NT2/D1 (cell line): ENCODE data around the gene ASPG.

Experiments used
- DNase-seq: peaks from one replicate; pipeline ENCODE4 v3.0.0-alpha.2; 2011; ENCODE audit warnings: low read depth, low spot score
- H3K27me3 ChIP-seq: 2 replicates; pipeline ENCODE4 v1.6.0; 2011; ENCODE audit warnings: mild to moderate bottlenecking; ENCODE audit not compliant: insufficient read length, insufficient read depth
- H3K36me3 ChIP-seq: 2 replicates; pipeline ENCODE4 v1.6.1; 2011; ENCODE audit warnings: mild to moderate bottlenecking, low read length, mixed read lengths; ENCODE audit not compliant: insufficient read depth, insufficient read length
- H3K4me1 ChIP-seq: 2 replicates; pipeline ENCODE4 v1.5.1; 2011; ENCODE audit not compliant: insufficient read depth, insufficient read length
- H3K4me3 ChIP-seq: 2 replicates; pipeline ENCODE4 v1.5.1; 2011; ENCODE audit warnings: low read depth; ENCODE audit not compliant: insufficient read length
- H3K9ac ChIP-seq: 2 replicates; pipeline ENCODE4 v1.6.0; 2011; ENCODE audit warnings: low read depth; ENCODE audit not compliant: insufficient read length
- H3K9me3 ChIP-seq: 2 replicates; pipeline ENCODE4 v1.5.1; 2011; ENCODE audit warnings: mild to moderate bottlenecking, low read length; ENCODE audit not compliant: insufficient read depth
- SUZ12 ChIP-seq: IDR thresholded peaks from 2 replicates; pipeline ENCODE4 v1.6.1; 2011; ENCODE audit not compliant: insufficient read length, insufficient read depth; ENCODE audit errors: extremely low read depth
- YY1 ChIP-seq: IDR thresholded peaks from 2 replicates; pipeline ENCODE4 v1.6.1; 2011; ENCODE audit not compliant: insufficient read length, insufficient read depth
- ZNF274 ChIP-seq: IDR thresholded peaks from 2 replicates; pipeline ENCODE4 v1.6.1; 2011; ENCODE audit warnings: mild to moderate bottlenecking, low read depth, low read length

Gene ASPG

GRCh38 chr14:104138098-104138717 is 52.7 kb downstream of the ASPG start, which contains the start of gene KIF26A:
KIF26A (plus strand) TSS chr14:104138587; CDS start chr14:104138723, 136 bp downstream.
- Histone ChIP-seq H3K9ac (peak within 1 kb of the TSS; percentile 89), H3K36me3 (peaks cover 6% of the 10 kb centered on the region), H3K9me3 (no peaks in the 10 kb centered on the region), H3K4me3 (peak within 1 kb of the TSS; percentile 73), H3K27me3 (peaks cover 25% of the 10 kb centered on the region), H3K4me1 (peaks cover 18% of the 10 kb centered on the region)
- TF ChIP-seq SUZ12: no peak
- no peak for TF ChIP-seq ZNF274
- no peak for TF ChIP-seq YY1
- DNase-seq: peak; percentile 39

- no peaks in the 10 kb centered on the region for H3K9me3 ChIP-seq
- H3K4me1 ChIP-seq: peaks cover 20% of the 10 kb centered on the region
- peaks cover 6% of the 10 kb centered on the region for H3K36me3 ChIP-seq
- DNase-seq: no peak
- H3K4me3 ChIP-seq: peak overlapping the region; percentile 73
- peaks cover 25% of the 10 kb centered on the region for H3K27me3 ChIP-seq
- TF ChIP-seq YY1 (no peak), ZNF274 (no peak), SUZ12 (no peak)
- peak overlapping the region; percentile 89 for H3K9ac ChIP-seq
Measured at GRCh38 chr14:104138718-104139459, 53.4 kb downstream of the ASPG start.

- Histone ChIP-seq H3K36me3 (peaks cover 6% of the 10 kb centered on the region), H3K9ac (peak overlapping the region; percentile 89), H3K4me1 (peaks cover 20% of the 10 kb centered on the region), H3K4me3 (peak overlapping the region; percentile 73), H3K27me3 (peaks cover 25% of the 10 kb centered on the region), H3K9me3 (no peaks in the 10 kb centered on the region)
- no peak for TF ChIP-seq SUZ12
- no peak for TF ChIP-seq ZNF274
- TF ChIP-seq YY1: no peak
- DNase-seq: peak; percentile 27
Measured at GRCh38 chr14:104139460-104140212, 54.1 kb downstream of the ASPG start.

DNA sequence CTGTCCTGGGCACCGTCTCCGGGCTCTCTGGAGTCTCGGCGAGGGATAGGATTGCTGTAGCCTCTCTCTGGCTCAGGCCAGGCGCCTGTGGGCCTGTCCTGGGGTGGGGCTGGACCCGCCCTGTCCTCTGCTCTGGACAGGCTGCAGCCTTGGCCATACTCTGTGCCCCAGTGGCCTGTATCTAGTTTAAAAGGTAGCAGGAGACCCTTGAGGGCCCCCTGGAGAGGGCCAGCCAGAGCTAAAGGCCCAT is 54.6 kb downstream of the ASPG start:
- H3K27me3 ChIP-seq: peaks cover 21% of the 10 kb centered on the region
- peaks cover 6% of the 10 kb centered on the region for H3K36me3 ChIP-seq
- peaks cover 18% of the 10 kb centered on the region for H3K4me1 ChIP-seq
- H3K4me3 ChIP-seq: peak overlapping the region; percentile 73
- DNase-seq: no peak
- H3K9ac ChIP-seq: peak overlapping the region; percentile 67
- no peaks in the 10 kb centered on the region for H3K9me3 ChIP-seq
- TF ChIP-seq ZNF274 (no peak), YY1 (no peak), SUZ12 (no peak)

DNA sequence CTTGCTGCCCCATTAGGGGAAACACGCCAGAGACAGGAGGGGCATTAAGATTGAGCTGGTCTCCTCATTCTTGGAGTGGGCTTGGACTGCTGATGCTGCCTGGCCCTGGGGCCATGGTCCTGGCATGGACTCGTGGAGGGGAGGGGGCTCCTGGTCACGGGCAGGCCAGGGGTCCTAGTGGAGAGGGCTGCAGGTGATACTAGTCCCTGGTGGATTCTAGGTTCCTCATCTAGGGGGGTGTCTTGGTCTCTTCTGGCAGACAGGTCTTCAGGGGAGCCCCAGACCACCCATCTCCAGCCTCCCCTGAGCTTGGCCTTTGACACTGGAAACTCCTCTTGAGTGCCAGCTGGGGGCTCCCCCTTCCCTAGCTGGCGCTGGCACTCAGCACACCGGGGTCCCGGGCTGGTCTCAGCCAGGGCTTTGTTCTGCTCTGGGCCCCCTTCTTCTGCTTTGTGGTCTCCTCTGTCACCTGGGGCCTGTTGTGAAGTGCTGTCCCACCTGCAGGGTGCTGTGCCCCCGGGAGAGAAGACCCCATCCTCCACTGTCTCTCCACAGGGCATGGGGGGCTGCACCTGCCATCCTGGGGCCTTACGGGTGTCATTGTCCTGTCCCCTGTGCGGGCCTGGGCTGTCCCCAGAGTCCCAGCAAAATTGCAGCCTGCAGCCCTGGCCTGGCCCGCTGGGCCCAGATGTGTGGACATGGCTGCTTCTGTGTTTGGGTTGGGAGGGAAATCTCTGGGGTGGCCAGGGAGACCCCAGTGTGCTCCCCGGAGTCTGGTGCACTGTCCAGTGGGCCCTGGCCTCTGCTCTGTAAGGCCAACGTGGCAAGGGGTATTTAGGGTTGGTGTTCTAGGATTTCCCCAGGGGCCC is 55.2 kb downstream of the ASPG start:
- H3K4me3 ChIP-seq: peak overlapping the region; percentile 73
- peaks cover 6% of the 10 kb centered on the region for H3K36me3 ChIP-seq
- peaks cover 16% of the 10 kb centered on the region for H3K27me3 ChIP-seq
- no peak for DNase-seq
- no peaks in the 10 kb centered on the region for H3K9me3 ChIP-seq
- peaks cover 17% of the 10 kb centered on the region for H3K4me1 ChIP-seq
- no peak for TF ChIP-seq SUZ12
- TF ChIP-seq ZNF274: no peak
- TF ChIP-seq YY1: no peak
- H3K9ac ChIP-seq: peak overlapping the region; percentile 67

DNA sequence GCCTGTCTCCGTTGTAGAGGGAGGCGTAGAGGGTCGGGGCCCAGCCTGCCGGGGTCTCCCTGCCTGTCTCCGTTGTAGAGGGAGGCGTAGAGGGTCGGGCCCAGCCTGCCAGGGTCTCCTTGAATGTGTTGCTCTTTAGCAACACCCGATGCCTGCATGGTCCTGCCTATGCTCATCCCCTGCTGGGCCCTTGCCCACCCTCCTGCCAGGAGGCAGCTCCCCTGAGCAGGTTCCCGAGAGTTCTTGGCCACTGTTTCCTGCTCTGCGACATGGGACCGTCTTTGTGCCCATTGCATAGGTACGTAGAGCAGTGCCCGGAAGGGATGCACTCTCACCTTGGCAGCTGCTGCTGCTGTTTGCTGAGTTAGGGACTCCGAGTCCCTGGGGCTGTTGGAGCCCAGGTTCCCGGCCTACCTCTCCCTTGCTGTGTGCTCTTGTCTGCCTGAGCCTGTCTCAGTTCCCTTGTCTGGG is 56.2 kb downstream of the ASPG start:
- H3K4me1 ChIP-seq: peaks cover 17% of the 10 kb centered on the region
- H3K4me3 ChIP-seq: no peak overlapping the region
- H3K9ac ChIP-seq: no peak overlapping the region

More for the DNA sequence above, 56.2 kb downstream of the ASPG start:
- TF ChIP-seq ZNF274 (no peak), SUZ12 (no peak), YY1 (no peak)
- Histone ChIP-seq H3K27me3 (peaks cover 8% of the 10 kb centered on the region), H3K36me3 (peaks cover 6% of the 10 kb centered on the region), H3K9me3 (no peaks in the 10 kb centered on the region)
- no peak for DNase-seq
